ENCODE results near the gene ADAM22.
A peak's percentile ranks its signal among the peaks of the same experiment; 100 is the strongest.

ADAM22 gene

DNA sequence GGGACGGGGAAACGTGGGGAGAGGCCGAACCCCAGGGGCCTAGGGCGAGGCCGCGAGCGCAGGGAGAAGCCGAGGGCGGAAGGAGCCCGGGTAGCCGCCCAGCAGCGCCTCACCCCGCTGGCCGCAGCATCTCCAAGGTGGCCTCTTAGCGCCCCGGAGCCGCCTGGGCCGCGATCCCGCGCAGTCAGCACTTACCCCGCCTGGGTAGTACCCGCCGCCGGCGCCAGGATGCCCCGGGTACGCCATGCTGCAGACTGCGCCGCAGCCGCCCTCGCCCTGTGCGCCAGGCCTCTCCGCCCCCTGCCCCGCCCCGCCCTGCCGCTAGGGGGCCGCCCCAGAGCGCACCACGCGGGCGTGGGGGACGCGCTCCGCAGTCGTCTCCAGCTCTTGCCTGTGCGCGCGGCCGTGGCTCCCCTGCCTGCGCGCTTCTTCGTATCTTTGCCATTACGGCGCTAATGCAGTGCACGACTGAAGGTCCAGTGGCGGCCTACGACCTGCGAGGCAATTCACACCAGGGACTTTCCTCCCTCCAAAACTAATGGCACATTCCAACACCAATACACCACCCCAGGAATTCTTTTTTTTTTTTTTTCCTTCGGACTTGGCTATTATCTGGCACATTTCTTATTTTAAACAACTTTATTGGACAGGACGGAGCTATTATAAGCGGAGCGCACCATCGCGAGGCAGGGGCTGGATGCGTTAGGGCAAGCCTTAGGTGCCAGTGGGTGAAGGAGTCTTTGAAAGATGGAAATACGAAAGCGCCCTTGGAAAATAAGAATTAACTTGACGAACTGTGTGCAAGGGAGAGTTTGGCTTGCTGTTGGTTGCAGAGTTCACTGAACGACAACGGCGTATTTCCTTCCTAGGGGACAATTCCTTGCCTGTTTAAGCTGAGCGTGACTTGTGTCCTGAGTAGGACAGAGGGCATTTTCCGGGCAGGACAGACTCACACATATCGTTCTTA lies 286.0 kb downstream of the ADAM22 start, which contains the start of gene SRI:
Gene SRI (minus strand): TSS at position 258 of the 967 bp plus-strand sequence. CDS start 12 bp downstream, at position 246.
- Histone ChIP-seq H4K20me1 (ENCODE audit: insufficient read depth) (no peaks in the 10 kb centered on the region), H3K36me3 (ENCODE audit: insufficient read depth) (peaks cover 5% of the 10 kb centered on the region; the same call in 1 of the 2 replicates), H3K9ac (peak within 1 kb of the TSS; percentile 91), H3K79me2 (ENCODE audit: insufficient read depth, low read depth) (peaks cover 27% of the 10 kb centered on the region), H3K27ac (peak within 1 kb of the TSS; percentile 86), H3K4me1 (ENCODE audit: low read depth, poor library complexity, severe bottlenecking) (peaks cover 44% of the 10 kb centered on the region), H2AFZ (ENCODE audit: low read depth) (peak within 1 kb of the TSS; percentile 99), H3K27me3 (ENCODE audit: insufficient read depth, low read depth) (no peaks in the 10 kb centered on the region), H3K4me3 (IDR thresholded peaks at IDR 0.05; ENCODE audit: insufficient read depth, low read depth, low read length) (peak within 1 kb of the TSS; percentile 72), H3K4me2 (peak within 1 kb of the TSS; percentile 97)
- TF ChIP-seq, protein P1, sequence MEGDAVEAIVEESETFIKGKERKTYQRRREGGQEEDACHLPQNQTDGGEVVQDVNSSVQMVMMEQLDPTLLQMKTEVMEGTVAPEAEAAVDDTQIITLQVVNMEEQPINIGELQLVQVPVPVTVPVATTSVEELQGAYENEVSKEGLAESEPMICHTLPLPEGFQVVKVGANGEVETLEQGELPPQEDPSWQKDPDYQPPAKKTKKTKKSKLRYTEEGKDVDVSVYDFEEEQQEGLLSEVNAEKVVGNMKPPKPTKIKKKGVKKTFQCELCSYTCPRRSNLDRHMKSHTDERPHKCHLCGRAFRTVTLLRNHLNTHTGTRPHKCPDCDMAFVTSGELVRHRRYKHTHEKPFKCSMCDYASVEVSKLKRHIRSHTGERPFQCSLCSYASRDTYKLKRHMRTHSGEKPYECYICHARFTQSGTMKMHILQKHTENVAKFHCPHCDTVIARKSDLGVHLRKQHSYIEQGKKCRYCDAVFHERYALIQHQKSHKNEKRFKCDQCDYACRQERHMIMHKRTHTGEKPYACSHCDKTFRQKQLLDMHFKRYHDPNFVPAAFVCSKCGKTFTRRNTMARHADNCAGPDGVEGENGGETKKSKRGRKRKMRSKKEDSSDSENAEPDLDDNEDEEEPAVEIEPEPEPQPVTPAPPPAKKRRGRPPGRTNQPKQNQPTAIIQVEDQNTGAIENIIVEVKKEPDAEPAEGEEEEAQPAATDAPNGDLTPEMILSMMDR (conservative IDR thresholded peaks at IDR 0.05; ENCODE audit: low read depth, low read length), result peak; percentile 87

DNA sequence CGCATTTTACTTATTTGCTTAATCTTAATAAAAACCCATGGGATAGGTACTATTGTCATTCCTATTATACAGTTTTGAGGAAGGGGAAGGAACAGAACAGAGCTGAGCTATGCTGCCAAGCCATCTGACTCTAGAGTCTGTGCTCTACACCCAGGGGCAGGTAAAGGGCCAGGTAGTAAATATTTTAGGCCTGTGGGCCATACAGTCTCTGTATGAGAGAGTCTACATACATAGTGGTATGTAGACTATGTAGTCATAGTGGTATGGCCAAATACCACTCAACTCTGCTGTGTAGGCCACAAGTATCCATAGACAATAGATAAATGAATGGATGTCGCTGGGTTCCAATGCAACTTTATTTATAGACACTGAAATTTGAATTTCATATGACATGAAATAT lies 289.2 kb downstream of the ADAM22 start:
- no peak overlapping the region for H3K27ac ChIP-seq
- peaks cover 5% of the 10 kb centered on the region; the same call in 1 of the 2 replicates for H3K79me2 ChIP-seq (ENCODE audit: insufficient read depth, low read depth)
- TF ChIP-seq, protein P1 (conservative IDR thresholded peaks at IDR 0.05; ENCODE audit: low read depth, low read length), result no peak
- H3K27me3 ChIP-seq (ENCODE audit: insufficient read depth, low read depth), result no peaks in the 10 kb centered on the region
- H3K4me3 ChIP-seq (IDR thresholded peaks at IDR 0.05; ENCODE audit: insufficient read depth, low read depth, low read length), result no peak overlapping the region
- no peak overlapping the region for H3K4me2 ChIP-seq
- H4K20me1 ChIP-seq (ENCODE audit: insufficient read depth), result no peaks in the 10 kb centered on the region
- no peak overlapping the region for H3K9ac ChIP-seq
- H3K4me1 ChIP-seq (ENCODE audit: low read depth, poor library complexity, severe bottlenecking), result peaks cover 13% of the 10 kb centered on the region
- H3K36me3 ChIP-seq (ENCODE audit: insufficient read depth), result no peaks in the 10 kb centered on the region
- no peak overlapping the region for H2AFZ ChIP-seq (ENCODE audit: low read depth)

DNA sequence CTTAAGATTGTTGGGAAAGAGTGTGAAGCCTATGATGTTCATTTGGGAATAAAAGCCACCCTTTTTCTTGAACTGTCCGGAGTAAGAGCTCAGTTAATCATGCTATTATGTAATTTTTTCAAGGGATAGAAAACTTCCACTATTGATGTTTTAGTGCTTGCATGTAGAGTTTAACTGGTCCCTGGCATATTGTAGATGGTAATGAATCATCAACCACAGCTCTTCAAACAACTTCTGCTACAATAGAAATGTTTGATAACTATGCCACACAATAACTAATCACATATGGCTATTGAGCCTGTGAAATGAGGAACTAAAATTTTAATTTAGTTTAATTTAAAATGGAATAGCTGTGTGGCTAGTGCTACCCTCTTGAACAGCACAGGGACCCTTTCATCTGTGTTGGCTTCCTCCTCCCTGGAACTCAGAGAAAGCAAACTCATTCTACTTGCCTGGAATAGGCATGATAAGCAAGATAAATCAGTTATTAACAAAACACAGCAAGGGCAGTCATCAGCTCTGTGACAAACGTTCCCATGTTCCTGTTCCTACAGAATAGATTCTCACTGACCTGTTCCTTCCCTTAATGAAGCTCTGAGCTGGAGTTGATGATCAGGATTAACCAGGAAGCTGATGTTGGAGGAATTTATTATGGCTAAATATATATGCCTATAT lies 290.7 kb downstream of the ADAM22 start:
- H3K4me3 ChIP-seq (IDR thresholded peaks at IDR 0.05; ENCODE audit: insufficient read depth, low read depth, low read length), result no peak overlapping the region
- H3K4me1 ChIP-seq (ENCODE audit: low read depth, poor library complexity, severe bottlenecking), result peaks cover 9% of the 10 kb centered on the region
- H3K27me3 ChIP-seq (ENCODE audit: insufficient read depth, low read depth), result no peaks in the 10 kb centered on the region
- H3K27ac ChIP-seq, result no peak overlapping the region
- TF ChIP-seq, protein P1 (conservative IDR thresholded peaks at IDR 0.05; ENCODE audit: low read depth, low read length), result no peak
- no peak overlapping the region for H3K9ac ChIP-seq
- no peaks in the 10 kb centered on the region for H3K79me2 ChIP-seq (ENCODE audit: insufficient read depth, low read depth)
- H3K36me3 ChIP-seq (ENCODE audit: insufficient read depth), result no peaks in the 10 kb centered on the region
- no peaks in the 10 kb centered on the region for H4K20me1 ChIP-seq (ENCODE audit: insufficient read depth)
- no peak overlapping the region for H3K4me2 ChIP-seq
- no peak overlapping the region for H2AFZ ChIP-seq (ENCODE audit: low read depth)

DNA sequence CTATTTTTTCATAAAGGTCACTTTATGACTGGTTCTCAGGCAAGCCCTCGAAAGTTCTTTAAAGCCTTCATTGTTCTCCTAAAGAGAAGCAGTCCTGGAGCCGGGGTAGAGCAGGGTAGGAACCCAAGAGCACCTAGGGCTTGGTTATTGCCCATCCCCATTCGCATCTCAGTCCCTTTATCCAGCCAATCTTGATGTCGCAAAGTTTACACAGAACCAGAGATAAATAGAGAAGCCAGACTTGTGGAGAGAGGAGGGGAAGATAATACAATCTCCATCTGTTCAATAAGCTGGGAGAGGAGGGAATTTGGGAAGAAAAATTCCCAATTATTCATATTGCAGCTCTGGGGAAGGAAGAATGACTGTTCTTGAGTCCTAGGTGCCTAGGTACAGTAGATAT lies 292.1 kb downstream of the ADAM22 start:
- no peak overlapping the region for H3K9ac ChIP-seq
- H3K27me3 ChIP-seq (ENCODE audit: insufficient read depth, low read depth), result no peaks in the 10 kb centered on the region
- peaks cover under 1% of the 10 kb centered on the region for H3K4me1 ChIP-seq (ENCODE audit: low read depth, poor library complexity, severe bottlenecking)
- no peak overlapping the region for H3K4me2 ChIP-seq
- no peak overlapping the region for H2AFZ ChIP-seq (ENCODE audit: low read depth)
- TF ChIP-seq, protein P1 (conservative IDR thresholded peaks at IDR 0.05; ENCODE audit: low read depth, low read length), result no peak
- H3K79me2 ChIP-seq (ENCODE audit: insufficient read depth, low read depth), result no peaks in the 10 kb centered on the region
- no peak overlapping the region for H3K4me3 ChIP-seq (IDR thresholded peaks at IDR 0.05; ENCODE audit: insufficient read depth, low read depth, low read length)
- no peaks in the 10 kb centered on the region for H3K36me3 ChIP-seq (ENCODE audit: insufficient read depth)
- no peak overlapping the region for H3K27ac ChIP-seq
- no peaks in the 10 kb centered on the region for H4K20me1 ChIP-seq (ENCODE audit: insufficient read depth)
